SJSA1 (cell line): ENCODE results near the gene KLLN. TPM values are rescaled to one million over a fixed set of nuclear protein-coding genes. Genes with fewer than 3 reads are reported as not detected.
"Not testable (repeated sequence)": the region's sequence is repeated elsewhere in the genome, so short reads cannot be mapped to it uniquely, and the experiment has no call there.

Source experiments
- DNase-seq, 2 experiments: peaks; one replicate each; pipeline ENCODE4 v3.0.0-alpha.2; 2015 to 2020; ENCODE audit warnings: low spot score in 2 of 2, low read depth in 1 of 2
- H3K27ac ChIP-seq: fragments of 250-450 bp; sonication (Bioruptor Pico); 2 replicates; pipeline ENCODE4 v1.5.1; 2020; ENCODE audit warnings: mild to moderate bottlenecking, moderate library complexity
- H3K27me3 ChIP-seq: fragments of 250-450 bp; sonication (Bioruptor Pico); replicated peaks from 2 replicates; pipeline ENCODE4 v1.5.1; 2020; ENCODE audit warnings: mild to moderate bottlenecking, moderate library complexity
- H3K36me3 ChIP-seq: fragments of 250-450 bp; sonication (Bioruptor Pico); 2 replicates; pipeline ENCODE4 v1.5.1; 2020; ENCODE audit warnings: mild to moderate bottlenecking
- H3K4me1 ChIP-seq: fragments of 250-450 bp; sonication (Bioruptor Pico); replicated peaks from 2 replicates; pipeline ENCODE4 v1.6.1; 2021; ENCODE audit warnings: mild to moderate bottlenecking
- H3K4me3 ChIP-seq: fragments of 250-450 bp; sonication (Bioruptor Pico); 2 replicates; pipeline ENCODE4 v1.5.1; 2020; ENCODE audit warnings: mild to moderate bottlenecking
- H3K9me3 ChIP-seq: fragments of 250-450 bp; sonication (Bioruptor Pico); replicated peaks from 2 replicates; pipeline ENCODE4 v1.5.1; 2020; ENCODE audit warnings: mild to moderate bottlenecking
- total RNA-seq: library from RNA; depleted of rRNA; stranded (reverse); fragments of >200 nt; shearing (Covaris generic); gene quantifications from 2 replicates; pipeline ENCODE4 v1.2.3, GENCODE V29; 2014

The KLLN gene
- total RNA-seq, 1 experiment from 2014 or later, result 0.05 TPM

- DNase-seq, result peak; percentile 84 to 90
- no peaks in the 10 kb centered on the region for H3K27me3 ChIP-seq
- no peaks in the 10 kb centered on the region for H3K4me1 ChIP-seq
- H3K9me3 ChIP-seq, result no peaks in the 10 kb centered on the region
- peak overlapping the region; percentile 94 for H3K4me3 ChIP-seq
- peaks cover 5% of the 10 kb centered on the region for H3K36me3 ChIP-seq
- H3K27ac ChIP-seq, result no peak overlapping the region
Observed at GRCh38 chr10:87861953-87862678, 1.2 kb downstream of the KLLN start.

GRCh38 chr10:87861566-87861952 is 1.8 kb downstream of the KLLN start:
- Histone ChIP-seq H3K36me3 (peaks cover 5% of the 10 kb centered on the region), H3K9me3 (no peaks in the 10 kb centered on the region), H3K27ac (no peak overlapping the region), H3K27me3 (no peaks in the 10 kb centered on the region), H3K4me1 (no peaks in the 10 kb centered on the region), H3K4me3 (peak overlapping the region; percentile 94)
- no peak for DNase-seq

- H3K27me3 ChIP-seq, result no peaks in the 10 kb centered on the region
- no peaks in the 10 kb centered on the region for H3K4me1 ChIP-seq
- no peak overlapping the region for H3K27ac ChIP-seq
- H3K4me3 ChIP-seq, result no peak overlapping the region
- no peaks in the 10 kb centered on the region for H3K9me3 ChIP-seq
- H3K36me3 ChIP-seq, result peaks cover 5% of the 10 kb centered on the region
- no peak for DNase-seq
Observed at GRCh38 chr10:87860816-87861403, 2.4 kb downstream of the KLLN start.

- DNase-seq, result peak in 1 of 2 experiments; percentile 59
- no peak overlapping the region for H3K4me3 ChIP-seq
- H3K27me3 ChIP-seq, result no peaks in the 10 kb centered on the region
- H3K36me3 ChIP-seq, result peaks cover 5% of the 10 kb centered on the region
- no peaks in the 10 kb centered on the region for H3K4me1 ChIP-seq
- no peaks in the 10 kb centered on the region for H3K9me3 ChIP-seq
- no peak overlapping the region for H3K27ac ChIP-seq
Observed at GRCh38 chr10:87860156-87860795, 3.1 kb downstream of the KLLN start.

GRCh38 chr10:87855665-87856064 is 7.7 kb downstream of the KLLN start:
- not testable (repeated sequence) for H3K9me3 ChIP-seq

GRCh38 chr10:87855247-87855646 is 8.1 kb downstream of the KLLN start:
- not testable (repeated sequence) for H3K9me3 ChIP-seq, DNase-seq

More at GRCh38 chr10:87855665-87856064, 7.7 kb downstream of the KLLN start:
- not testable (repeated sequence) for DNase-seq, H3K4me1 ChIP-seq, H3K4me3 ChIP-seq, H3K27ac ChIP-seq, H3K27me3 ChIP-seq, H3K36me3 ChIP-seq

GRCh38 chr10:87852089-87852488 is 11.2 kb downstream of the KLLN start:
- H3K27ac ChIP-seq, result no peak overlapping the region
- H3K9me3 ChIP-seq, result no peaks in the 10 kb centered on the region
- H3K36me3 ChIP-seq, result no peaks in the 10 kb centered on the region
- H3K27me3 ChIP-seq, result no peaks in the 10 kb centered on the region
- no peak for DNase-seq
- H3K4me3 ChIP-seq, result no peak overlapping the region
- no peaks in the 10 kb centered on the region for H3K4me1 ChIP-seq

More at GRCh38 chr10:87855247-87855646, 8.1 kb downstream of the KLLN start:
- not testable (repeated sequence) for H3K27ac ChIP-seq, H3K36me3 ChIP-seq, H3K4me1 ChIP-seq, H3K27me3 ChIP-seq, H3K4me3 ChIP-seq

GRCh38 chr10:87850742-87851205 is 12.6 kb downstream of the KLLN start:
- Histone ChIP-seq H3K36me3 (no peaks in the 10 kb centered on the region), H3K4me1 (peaks cover 6% of the 10 kb centered on the region)
- peak in 1 of 2 experiments; percentile 33 for DNase-seq

GRCh38 chr10:87849001-87849400 is 14.3 kb downstream of the KLLN start:
- Histone ChIP-seq H3K27me3 (no peaks in the 10 kb centered on the region), H3K27ac (no peak overlapping the region)

More at GRCh38 chr10:87850742-87851205, 12.6 kb downstream of the KLLN start:
- no peak overlapping the region for H3K27ac ChIP-seq
- H3K27me3 ChIP-seq, result no peaks in the 10 kb centered on the region
- no peaks in the 10 kb centered on the region for H3K9me3 ChIP-seq
- H3K4me3 ChIP-seq, result no peak overlapping the region

GRCh38 chr10:87847550-87847949 is 15.8 kb downstream of the KLLN start:
- Histone ChIP-seq H3K27ac (no peak overlapping the region), H3K4me1 (peaks cover 19% of the 10 kb centered on the region), H3K9me3 (no peaks in the 10 kb centered on the region), H3K36me3 (no peaks in the 10 kb centered on the region), H3K27me3 (no peaks in the 10 kb centered on the region), H3K4me3 (no peak overlapping the region)
- DNase-seq, result no peak

More at GRCh38 chr10:87849001-87849400, 14.3 kb downstream of the KLLN start:
- no peak for DNase-seq
- Histone ChIP-seq H3K4me1 (peaks cover 14% of the 10 kb centered on the region), H3K4me3 (no peak overlapping the region), H3K36me3 (no peaks in the 10 kb centered on the region), H3K9me3 (no peaks in the 10 kb centered on the region)

- H3K27ac ChIP-seq, DNase-seq, H3K36me3 ChIP-seq, H3K4me3 ChIP-seq, H3K9me3 ChIP-seq, H3K27me3 ChIP-seq: not testable (repeated sequence)
- peaks cover 22% of the 10 kb centered on the region for H3K4me1 ChIP-seq
Observed at GRCh38 chr10:87846711-87847110, 16.6 kb downstream of the KLLN start.

GRCh38 chr10:87846023-87846422 is 17.3 kb downstream of the KLLN start:
- H3K4me3 ChIP-seq, result no peak overlapping the region
- DNase-seq, result peak; percentile 47 to 48
- no peaks in the 10 kb centered on the region for H3K36me3 ChIP-seq
- H3K27me3 ChIP-seq, result no peaks in the 10 kb centered on the region
- peaks cover 22% of the 10 kb centered on the region for H3K4me1 ChIP-seq
- H3K27ac ChIP-seq, result peak overlapping the region; percentile 30; the same call in 1 of the 2 replicates
- no peaks in the 10 kb centered on the region for H3K9me3 ChIP-seq

GRCh38 chr10:87845624-87845998 is 17.7 kb downstream of the KLLN start:
- Histone ChIP-seq H3K27me3 (no peaks in the 10 kb centered on the region), H3K9me3 (no peaks in the 10 kb centered on the region), H3K27ac (peak overlapping the region; percentile 58), H3K4me3 (no peak overlapping the region), H3K36me3 (no peaks in the 10 kb centered on the region), H3K4me1 (peaks cover 22% of the 10 kb centered on the region)
- DNase-seq, result no peak
